RCC 7860 (cell line): ENCODE results near the gene MLX.
"Not testable (repeated sequence)": the region's sequence is repeated elsewhere in the genome, so short reads cannot be mapped to it uniquely, and the experiment has no call there.

ENCODE experiments used
- DNase-seq: peaks from one replicate; pipeline ENCODE4 v3.0.0-alpha.2; 2015; ENCODE audit warnings: low spot score
- FAIRE-seq: peaks from 2 replicates; lab custom pipeline; 2012; peaks lifted over from hg19 to GRCh38; lab: Jason Lieb, UNC

Gene MLX

DNA sequence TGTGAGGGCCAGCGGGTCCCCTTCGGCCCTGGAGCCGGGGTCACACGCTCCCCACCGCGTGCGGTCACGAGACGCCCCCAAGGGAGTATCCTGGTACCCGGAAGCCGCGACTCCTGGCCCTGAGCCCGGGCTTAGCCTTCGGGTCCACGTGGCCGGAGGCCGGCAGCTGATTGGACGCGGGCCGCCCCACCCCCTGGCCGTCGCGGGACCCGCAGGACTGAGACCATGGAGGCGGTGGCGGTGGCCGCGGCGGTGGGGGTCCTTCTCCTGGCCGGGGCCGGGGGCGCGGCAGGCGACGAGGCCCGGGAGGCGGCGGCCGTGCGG lies 30.9 kb upstream of the MLX start, which contains the start of gene NAGLU:
TSS of gene NAGLU (plus strand) at position 194 of the 324 bp plus-strand sequence. CDS start at position 226, 32 bp downstream.
- no peak for FAIRE-seq
- peak; percentile 71 for DNase-seq

DNA sequence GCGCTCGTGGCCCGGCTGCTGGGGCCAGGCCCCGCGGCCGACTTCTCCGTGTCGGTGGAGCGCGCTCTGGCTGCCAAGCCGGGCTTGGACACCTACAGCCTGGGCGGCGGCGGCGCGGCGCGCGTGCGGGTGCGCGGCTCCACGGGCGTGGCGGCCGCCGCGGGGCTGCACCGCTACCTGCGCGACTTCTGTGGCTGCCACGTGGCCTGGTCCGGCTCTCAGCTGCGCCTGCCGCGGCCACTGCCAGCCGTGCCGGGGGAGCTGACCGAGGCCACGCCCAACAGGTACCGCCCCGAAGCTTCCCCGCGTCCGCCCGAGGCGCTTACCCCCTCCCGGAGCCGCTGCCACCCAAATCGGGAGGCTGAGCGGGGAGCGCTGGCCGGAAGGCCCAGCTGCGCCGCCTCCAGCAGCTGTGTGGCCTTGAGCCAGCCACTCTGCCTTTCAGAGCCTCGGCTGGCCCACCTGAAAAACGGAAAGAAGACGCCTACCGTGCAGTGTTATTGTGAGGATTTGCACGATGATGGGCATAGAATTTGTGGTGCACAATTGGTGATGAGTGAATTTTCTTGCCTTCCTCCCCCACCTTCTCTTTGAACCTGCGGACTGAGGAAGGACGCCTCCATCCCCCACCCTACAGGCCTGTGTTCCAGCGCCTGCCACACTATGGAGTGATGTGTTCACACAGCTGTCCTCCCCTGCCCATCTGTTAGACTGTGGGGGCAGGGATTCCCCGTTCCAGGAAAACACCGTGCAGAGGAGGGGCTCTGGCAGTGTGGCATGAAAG lies 30.3 kb upstream of the MLX start:
- FAIRE-seq (no peak), DNase-seq (peak; percentile 69)

- FAIRE-seq (no peak), DNase-seq (no peak)
Measured at GRCh38 chr17:42537156-42537805, 29.6 kb upstream of the MLX start.

DNA sequence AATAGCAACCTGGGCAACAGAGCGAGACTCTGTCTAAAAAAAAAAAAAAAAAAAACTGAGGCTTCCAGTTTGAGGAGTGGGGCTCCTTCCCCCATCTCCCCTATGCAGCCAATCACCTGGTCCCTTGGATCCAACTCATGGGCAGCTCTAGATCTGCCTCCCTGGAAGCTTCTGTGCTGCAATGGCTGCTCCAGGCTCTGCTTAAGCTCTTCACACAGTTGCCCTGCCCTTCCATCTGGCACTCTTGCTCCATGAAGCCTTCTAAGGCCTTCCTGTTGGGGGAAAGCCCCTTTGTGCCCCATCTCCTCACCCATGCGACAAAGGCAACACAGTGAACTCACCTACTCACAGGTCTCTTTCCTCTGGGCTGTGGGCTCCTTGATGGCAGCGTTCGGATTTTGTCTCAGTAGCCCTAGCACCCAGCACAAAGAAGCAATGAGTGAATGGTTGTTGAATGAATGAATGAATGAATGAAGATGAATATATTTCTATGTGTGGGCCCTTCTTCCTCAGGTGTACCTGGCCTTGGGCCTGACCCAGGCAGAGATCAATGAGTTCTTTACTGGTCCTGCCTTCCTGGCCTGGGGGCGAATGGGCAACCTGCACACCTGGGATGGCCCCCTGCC lies 29.0 kb upstream of the MLX start:
- DNase-seq (no peak), FAIRE-seq (no peak)

DNA sequence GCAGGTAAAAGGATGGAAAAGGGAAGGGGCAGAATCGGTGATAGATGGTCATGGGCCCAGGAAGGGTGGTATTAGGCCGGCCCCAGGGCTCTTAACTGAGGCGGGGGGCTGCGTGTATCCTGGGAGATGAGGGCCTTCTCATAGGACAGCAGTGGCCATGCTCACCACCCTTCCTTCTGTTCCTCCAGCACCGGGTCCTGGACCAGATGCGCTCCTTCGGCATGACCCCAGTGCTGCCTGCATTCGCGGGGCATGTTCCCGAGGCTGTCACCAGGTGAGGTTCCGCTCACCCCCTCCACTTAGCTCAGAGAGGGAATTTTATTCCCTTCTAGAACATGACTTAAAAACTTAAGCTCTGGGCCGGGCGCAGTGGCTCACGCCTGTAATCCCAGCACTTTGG lies 28.4 kb upstream of the MLX start:
- DNase-seq (no peak), FAIRE-seq (no peak)

DNA sequence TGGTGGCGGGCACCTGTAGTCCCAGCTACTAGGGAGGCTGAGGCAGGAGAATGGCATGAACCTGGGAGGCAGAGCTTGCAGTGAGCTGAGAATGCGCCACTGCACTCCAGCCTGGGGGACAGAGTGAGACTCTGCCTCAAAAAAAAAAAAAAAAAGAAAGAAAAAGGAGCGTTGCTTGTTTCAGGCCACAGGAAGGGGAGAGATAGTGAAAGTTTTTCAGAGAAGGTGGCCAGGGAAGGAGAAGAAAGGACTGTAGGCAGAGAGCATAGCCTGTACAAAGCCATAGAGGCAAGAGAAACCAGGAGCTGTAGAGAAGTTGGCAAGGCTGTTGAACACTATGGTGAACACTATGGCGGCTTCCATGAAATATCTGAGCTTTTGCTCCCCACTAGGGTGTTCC lies 26.3 kb upstream of the MLX start:
- not testable (repeated sequence) for FAIRE-seq, DNase-seq

DNA sequence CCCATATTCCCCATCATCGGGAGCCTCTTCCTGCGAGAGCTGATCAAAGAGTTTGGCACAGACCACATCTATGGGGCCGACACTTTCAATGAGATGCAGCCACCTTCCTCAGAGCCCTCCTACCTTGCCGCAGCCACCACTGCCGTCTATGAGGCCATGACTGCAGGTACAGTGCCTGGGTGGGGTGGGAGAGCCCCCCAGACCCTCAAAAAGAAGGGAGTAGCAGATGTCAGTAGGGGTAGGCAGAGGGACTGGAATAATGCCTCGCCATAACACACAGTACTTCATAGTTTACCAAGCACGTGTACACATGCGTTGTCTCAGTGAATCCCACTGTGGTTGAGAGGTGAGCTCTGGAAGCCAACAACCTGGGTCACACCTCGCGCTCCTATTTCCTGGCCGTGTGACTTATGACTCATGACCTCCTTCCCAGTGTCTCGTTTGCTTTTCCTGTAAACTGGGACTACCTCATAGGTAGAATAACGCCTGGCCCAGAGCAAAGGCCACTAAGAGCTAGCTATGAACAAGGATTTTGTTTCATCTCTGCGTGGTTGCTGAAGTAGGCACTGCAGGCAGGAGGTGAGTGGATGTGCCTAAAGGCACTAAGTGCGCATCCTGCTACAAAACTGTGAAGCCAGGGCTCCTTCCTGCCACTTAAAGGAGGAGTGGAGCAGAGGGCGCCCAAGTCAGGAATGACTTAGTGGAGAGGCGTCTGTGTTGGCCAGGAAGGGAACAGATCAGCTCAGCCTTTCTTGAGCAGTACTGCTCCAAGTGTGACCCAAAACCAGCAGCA lies 25.7 kb upstream of the MLX start:
- DNase-seq (peak; percentile 62), FAIRE-seq (no peak)

GRCh38 chr17:42543190-42544079 lies 23.5 kb upstream of the MLX start:
- no peak for FAIRE-seq

GRCh38 chr17:42544874-42545283 lies 22.0 kb upstream of the MLX start:
- DNase-seq (no peak), FAIRE-seq (no peak)

More at GRCh38 chr17:42543190-42544079, 23.5 kb upstream of the MLX start:
- DNase-seq, result no peak

DNA sequence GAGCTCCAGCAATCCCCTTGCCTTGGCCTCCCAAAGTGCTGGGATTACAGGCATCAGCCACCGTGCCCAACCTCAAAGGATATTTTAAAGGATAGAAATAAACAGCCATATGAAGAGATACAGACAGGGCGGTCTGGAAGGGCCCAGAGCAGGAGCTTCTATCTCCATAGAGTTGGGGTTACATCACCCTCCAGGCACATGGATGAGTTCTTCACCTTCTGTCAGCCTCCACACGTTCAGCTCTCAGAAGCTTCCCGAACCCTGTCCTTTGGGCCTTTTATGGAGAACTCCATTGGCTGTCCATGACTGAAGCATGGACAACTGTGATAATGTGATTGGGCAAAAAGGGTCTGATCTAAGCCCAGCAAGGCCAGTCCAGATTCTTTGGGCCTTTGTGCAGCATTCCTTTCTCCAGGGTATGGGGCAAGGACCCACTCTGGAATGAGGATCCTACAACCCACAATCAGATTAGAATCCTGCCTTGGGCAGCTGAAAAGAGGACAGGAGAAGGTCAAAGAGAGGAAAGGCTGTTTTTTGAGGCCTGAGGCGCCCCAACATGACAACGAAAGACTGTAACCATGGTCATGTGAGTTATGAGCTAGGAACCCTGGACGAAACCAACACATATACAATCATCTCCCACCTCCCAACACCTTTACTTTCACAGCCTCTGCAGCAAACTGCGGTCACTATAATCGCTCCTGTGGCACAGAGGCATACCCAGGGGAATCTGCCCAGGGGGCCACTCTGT lies 21.0 kb upstream of the MLX start:
- DNase-seq, FAIRE-seq: not testable (repeated sequence)

- DNase-seq, result no peak
- no peak for FAIRE-seq
Measured at GRCh38 chr17:42547001-42547461, 19.9 kb upstream of the MLX start.

DNA sequence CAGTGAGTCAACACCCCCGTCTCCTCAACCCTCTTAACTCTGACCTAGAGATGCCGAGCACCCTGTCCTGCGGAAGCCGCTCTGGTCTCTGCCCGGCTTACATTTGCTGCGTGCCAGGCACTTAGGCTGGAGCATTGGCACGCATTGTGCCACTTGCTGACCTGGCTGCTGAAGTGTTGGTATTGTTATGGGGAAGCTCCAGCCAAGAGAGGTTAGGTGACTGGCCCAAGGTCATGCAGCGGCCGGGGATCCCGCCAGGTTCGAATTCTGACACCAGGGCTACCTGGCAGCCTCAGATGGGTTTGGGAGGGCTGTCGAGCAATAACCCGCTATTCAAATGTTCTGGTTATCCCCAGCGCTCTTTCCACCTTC lies 19.2 kb upstream of the MLX start:
- DNase-seq, result no peak
- no peak for FAIRE-seq

DNA sequence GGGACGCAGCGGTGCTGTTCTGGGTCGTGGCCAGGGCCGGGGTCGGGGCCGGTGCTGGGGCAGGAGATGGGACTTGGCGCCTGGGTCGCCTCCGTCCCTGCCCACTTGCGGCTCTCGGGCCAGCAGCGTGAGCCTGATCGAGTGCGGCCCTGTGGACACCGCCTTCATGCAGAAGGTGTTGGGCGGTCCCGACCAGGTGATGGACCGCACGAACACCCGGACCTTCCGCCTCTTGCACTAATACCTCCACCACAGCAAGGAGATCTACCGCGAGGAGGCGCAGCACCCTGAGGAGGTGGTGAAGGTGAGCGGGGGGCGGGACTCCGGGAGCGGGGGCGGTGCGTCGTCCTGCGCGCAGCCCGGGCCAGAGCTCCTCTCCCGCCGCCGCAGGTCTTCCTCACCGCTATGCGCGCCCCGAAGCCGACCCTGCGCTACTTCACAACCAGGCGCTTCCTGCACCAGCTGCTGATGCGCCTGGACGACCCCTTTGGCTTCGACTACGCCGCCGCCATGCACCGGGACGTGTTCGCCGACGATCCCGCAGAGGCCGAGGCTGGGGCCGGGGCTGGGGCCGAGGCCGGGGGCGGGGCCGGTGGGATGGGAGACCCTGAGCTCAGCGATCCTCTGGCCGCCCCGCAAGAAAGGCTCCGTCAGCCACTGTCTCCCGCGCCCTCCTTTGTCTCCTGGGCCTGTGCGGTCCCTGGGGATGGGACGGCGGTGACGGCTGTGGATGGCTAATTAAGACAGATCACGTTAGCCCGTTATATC lies 18.6 kb upstream of the MLX start:
- DNase-seq (no peak), FAIRE-seq (no peak)

DNA sequence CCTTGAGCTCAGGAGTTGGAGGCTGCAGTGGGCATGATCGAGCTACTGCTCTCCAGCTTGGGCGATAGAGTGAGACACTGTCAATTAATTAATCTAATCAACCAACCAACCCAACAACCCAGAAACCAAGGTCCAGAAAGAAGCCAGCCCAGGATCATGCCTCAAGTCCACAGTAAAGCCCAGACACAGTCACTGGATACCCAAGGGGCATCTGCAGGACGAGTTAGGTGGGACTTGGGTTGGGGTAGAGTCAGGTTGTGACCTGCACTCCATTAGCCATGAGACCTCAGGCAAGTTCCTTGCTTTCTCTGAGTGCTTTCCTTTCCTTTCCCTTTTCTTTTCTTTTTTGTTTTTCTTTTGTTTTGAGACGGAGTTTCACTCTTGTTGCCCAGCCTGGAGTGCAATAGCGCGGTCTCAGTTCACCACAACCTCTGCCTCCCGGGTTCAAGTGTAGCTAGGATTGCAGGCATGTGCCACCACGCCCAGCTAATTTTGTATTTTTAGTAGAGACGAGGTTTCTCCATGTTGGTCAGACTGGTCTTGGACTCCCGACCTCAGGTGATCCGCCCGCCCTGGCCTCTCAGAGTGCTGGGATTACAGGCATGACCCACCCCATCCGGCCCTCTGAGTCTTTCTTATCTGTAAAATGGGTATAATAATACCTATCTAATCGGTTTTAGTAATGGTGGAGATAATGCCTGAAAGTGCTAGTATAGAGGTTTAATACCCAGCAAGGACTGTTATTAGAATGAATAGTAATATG lies 17.7 kb upstream of the MLX start:
- DNase-seq (no peak), FAIRE-seq (no peak)

GRCh38 chr17:42552736-42553135 lies 14.2 kb upstream of the MLX start, which contains the start of gene HSD17B1:
HSD17B1 (plus strand) TSS chr17:42552923; CDS start chr17:42552934, 11 bp downstream.
- not testable (repeated sequence) for DNase-seq, FAIRE-seq

GRCh38 chr17:42553161-42553818 lies 13.6 kb upstream of the MLX start:
- DNase-seq (no peak), FAIRE-seq (no peak)

DNA sequence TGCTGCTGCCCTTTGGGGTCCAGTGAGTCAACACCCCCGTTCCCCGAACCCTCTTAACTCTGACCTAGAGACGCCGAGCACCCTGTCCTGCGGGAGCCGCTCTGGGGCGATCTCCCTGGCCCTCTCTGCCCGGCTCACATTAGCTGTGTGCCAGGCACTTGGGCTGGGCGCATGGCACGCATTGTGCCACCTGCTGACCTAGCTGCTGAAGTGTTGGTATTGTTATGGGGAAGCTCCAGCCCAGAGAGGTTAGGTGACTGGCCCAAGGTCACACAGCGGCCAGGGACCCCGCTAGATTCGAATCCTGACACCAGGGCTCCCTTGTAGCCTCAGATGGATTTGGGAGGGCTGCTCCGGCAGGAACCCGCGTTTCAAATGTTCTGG lies 13.0 kb upstream of the MLX start:
- DNase-seq (peak; percentile 19), FAIRE-seq (no peak)
